Kidney (tissue), 14 donors: ENCODE measurements around the gene WDR31. TPM values are rescaled to one million over a fixed set of nuclear protein-coding genes. Genes with fewer than 3 reads are reported as not detected.

ENCODE experiments used
- DNase-seq, 5 donors: peaks; one replicate each; pipeline ENCODE4 v3.0.0-alpha.2; 2013 to 2020
- FAIRE-seq: peaks from 2 replicates; lab custom pipeline; 2012; peaks lifted over from hg19 to GRCh38; lab: Jason Lieb, UNC
- H3K27ac ChIP-seq, 2 donors: one replicate each; pipeline ENCODE4 v1.7.0; 2013; ENCODE audit warnings: low read depth in 2 of 2, low read length in 2 of 2, inconsistent platforms in 1 of 2
- H3K27me3 ChIP-seq: one replicate; pipeline ENCODE4 v1.7.1; 2013; ENCODE audit warnings: low read length, inconsistent platforms; ENCODE audit not compliant: control insufficient read depth, insufficient read depth
- H3K36me3 ChIP-seq, 3 donors: one replicate each; pipeline versions ENCODE4 v1.7.0 to v1.7.1; 2013; ENCODE audit warnings: low read length in 3 of 3, control low read depth in 1 of 3, inconsistent platforms in 1 of 3; ENCODE audit not compliant: insufficient read depth in 3 of 3, control insufficient read depth in 2 of 3
- H3K4me1 ChIP-seq, 3 donors: one replicate each; pipeline versions ENCODE4 v1.7.0 to v1.7.1; 2013; ENCODE audit warnings: low read length in 3 of 3, inconsistent platforms in 1 of 3, low read depth in 1 of 3; ENCODE audit not compliant: control insufficient read depth in 2 of 3, insufficient read depth in 2 of 3
- H3K4me3 ChIP-seq, 3 donors: one replicate each; pipeline versions ENCODE4 v1.7.0 to v1.8.1; 2013; ENCODE audit warnings: low read length in 3 of 3, control low read depth in 1 of 3, inconsistent platforms in 1 of 3
- H3K9ac ChIP-seq, 3 donors: one replicate each; pipeline versions ENCODE4 v1.7.0 to v1.7.1; 2013; ENCODE audit warnings: low read length in 3 of 3, control low read depth in 1 of 3, inconsistent platforms in 1 of 3
- H3K9me3 ChIP-seq, 3 donors: one replicate each; pipeline versions ENCODE4 v1.7.0 to v1.7.1; 2013; ENCODE audit warnings: low read length in 3 of 3, control low read depth in 1 of 3, inconsistent platforms in 1 of 3; ENCODE audit not compliant: control insufficient read depth in 2 of 3, insufficient read depth in 1 of 3
- intact Hi-C: fragments of 100-400 bp; cut with DNase I; formaldehyde crosslinking; loops from one replicate; pipeline ENCODE4 v1.11.1; 2022
- polyA plus RNA-seq: library from polyadenylated mRNA; stranded (reverse); fragments of 350-450 nt; fragmentation: Illumina TruSeq; extraction: RNeasy Lipid Tissue Mini Kit (QIAGEN cat#74804); gene quantifications from one replicate; pipeline ENCODE4 v1.2.3, GENCODE V29; 2014; ENCODE audit warnings: low read depth, low replicate concordance; ENCODE audit not compliant: insufficient read depth
- total RNA-seq: library from RNA; stranded (reverse); fragmentation: NEBNext Ultra II Directional; extraction: Animal tissue kit (Norgen Biotek cat#: 25700); gene quantifications from one replicate; pipeline ENCODE4 v1.2.1, GENCODE V29; 2021
- TF ChIP-seq, protein P1 (sequence below): IDR thresholded peaks from 3 replicates; pipeline ENCODE4 v1.5.1; 2012; ENCODE audit warnings: mild to moderate bottlenecking, moderate library complexity, borderline replicate concordance; ENCODE audit not compliant: insufficient read depth; ENCODE audit errors: extremely low read depth
- donor health status: control.
- donor health status: control.
- donor health status: control.
- donor health status: control.
- donor health status: control.
- donor health status: DM: yes; HTN: yes; CAD: no.
- donor health status: Normal renal cell carcinoma (clear cell type).

Gene WDR31
- total and polyA plus RNA-seq, 2 donors from 2014 or later, result 3.1 to 8.7 TPM

GRCh38 chr9:113281356-113281755 is 58.7 kb downstream of the WDR31 start:
- H3K4me1 ChIP-seq, result no peaks in the 10 kb centered on the region
- no peaks in the 10 kb centered on the region for H3K9me3 ChIP-seq
- H3K4me3 ChIP-seq, result no peak overlapping the region
- no peak overlapping the region for H3K9ac ChIP-seq
- DNase-seq, result no peak
- no peak overlapping the region for H3K27ac ChIP-seq
- FAIRE-seq, result no peak
- intact Hi-C loops, result no loop called here
- peaks cover 27 to 59% (median 34%) of the 10 kb centered on the region in 3 donors for H3K36me3 ChIP-seq
- TF ChIP-seq, protein P1, sequence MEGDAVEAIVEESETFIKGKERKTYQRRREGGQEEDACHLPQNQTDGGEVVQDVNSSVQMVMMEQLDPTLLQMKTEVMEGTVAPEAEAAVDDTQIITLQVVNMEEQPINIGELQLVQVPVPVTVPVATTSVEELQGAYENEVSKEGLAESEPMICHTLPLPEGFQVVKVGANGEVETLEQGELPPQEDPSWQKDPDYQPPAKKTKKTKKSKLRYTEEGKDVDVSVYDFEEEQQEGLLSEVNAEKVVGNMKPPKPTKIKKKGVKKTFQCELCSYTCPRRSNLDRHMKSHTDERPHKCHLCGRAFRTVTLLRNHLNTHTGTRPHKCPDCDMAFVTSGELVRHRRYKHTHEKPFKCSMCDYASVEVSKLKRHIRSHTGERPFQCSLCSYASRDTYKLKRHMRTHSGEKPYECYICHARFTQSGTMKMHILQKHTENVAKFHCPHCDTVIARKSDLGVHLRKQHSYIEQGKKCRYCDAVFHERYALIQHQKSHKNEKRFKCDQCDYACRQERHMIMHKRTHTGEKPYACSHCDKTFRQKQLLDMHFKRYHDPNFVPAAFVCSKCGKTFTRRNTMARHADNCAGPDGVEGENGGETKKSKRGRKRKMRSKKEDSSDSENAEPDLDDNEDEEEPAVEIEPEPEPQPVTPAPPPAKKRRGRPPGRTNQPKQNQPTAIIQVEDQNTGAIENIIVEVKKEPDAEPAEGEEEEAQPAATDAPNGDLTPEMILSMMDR, result no peak
- no peaks in the 10 kb centered on the region for H3K27me3 ChIP-seq

- FAIRE-seq (no peak), DNase-seq (no peak)
- H3K9ac ChIP-seq, result no peak overlapping the region
- H3K27ac ChIP-seq, result no peak overlapping the region
- no peak overlapping the region for H3K4me3 ChIP-seq
- no peaks in the 10 kb centered on the region for H3K27me3 ChIP-seq
- TF ChIP-seq, protein P1, result no peak
- peaks cover 0 to 3% (median 2%) of the 10 kb centered on the region in 3 donors for H3K4me1 ChIP-seq
- intact Hi-C loops, result no loop called here
- peaks cover 16 to 43% (median 27%) of the 10 kb centered on the region in 3 donors for H3K36me3 ChIP-seq
- H3K9me3 ChIP-seq, result no peaks in the 10 kb centered on the region
Observed at GRCh38 chr9:113278840-113279239, 61.2 kb downstream of the WDR31 start.

- peak; percentile 35 for FAIRE-seq
- TF ChIP-seq, protein P1, result no peak
- H3K36me3 ChIP-seq, result peaks cover 11 to 41% (median 22%) of the 10 kb centered on the region in 3 donors
Observed at GRCh38 chr9:113275157-113276131, 64.6 kb downstream of the WDR31 start, which contains the start of the genes CDC26 and PRPF4. Gene CDC26 (minus strand): TSS chr9:113275572. CDS start chr9:113272507, 3,065 bp downstream. Gene PRPF4 (plus strand): TSS chr9:113275658. CDS start chr9:113275744, 86 bp downstream.

More at GRCh38 chr9:113275157-113276131, 64.6 kb downstream of the WDR31 start, which contains the start of the genes CDC26 and PRPF4:
- intact Hi-C loops, result no loop called here
- peak within 1 kb of the TSS; percentile 58 to 94 (median 72) for H3K9ac ChIP-seq
- peak; percentile 98 to 99 (median 99) for DNase-seq
- peak within 1 kb of the TSS; percentile 70 to 89 (median 88) for H3K4me3 ChIP-seq
- no peaks in the 10 kb centered on the region for H3K27me3 ChIP-seq
- peak within 1 kb of the TSS; percentile 82 to 84 for H3K27ac ChIP-seq
- peaks cover 0 to 3% (median 2%) of the 10 kb centered on the region in 3 donors for H3K4me1 ChIP-seq
- H3K9me3 ChIP-seq, result no peaks in the 10 kb centered on the region
